MV-4-11 (cell line): ENCODE measurements around the gene MR1.

Experiments used
- DNase-seq: peaks from one replicate; lab custom pipeline; 2025; lab: John Stamatoyannopoulos, UW

MR1 gene

DNA sequence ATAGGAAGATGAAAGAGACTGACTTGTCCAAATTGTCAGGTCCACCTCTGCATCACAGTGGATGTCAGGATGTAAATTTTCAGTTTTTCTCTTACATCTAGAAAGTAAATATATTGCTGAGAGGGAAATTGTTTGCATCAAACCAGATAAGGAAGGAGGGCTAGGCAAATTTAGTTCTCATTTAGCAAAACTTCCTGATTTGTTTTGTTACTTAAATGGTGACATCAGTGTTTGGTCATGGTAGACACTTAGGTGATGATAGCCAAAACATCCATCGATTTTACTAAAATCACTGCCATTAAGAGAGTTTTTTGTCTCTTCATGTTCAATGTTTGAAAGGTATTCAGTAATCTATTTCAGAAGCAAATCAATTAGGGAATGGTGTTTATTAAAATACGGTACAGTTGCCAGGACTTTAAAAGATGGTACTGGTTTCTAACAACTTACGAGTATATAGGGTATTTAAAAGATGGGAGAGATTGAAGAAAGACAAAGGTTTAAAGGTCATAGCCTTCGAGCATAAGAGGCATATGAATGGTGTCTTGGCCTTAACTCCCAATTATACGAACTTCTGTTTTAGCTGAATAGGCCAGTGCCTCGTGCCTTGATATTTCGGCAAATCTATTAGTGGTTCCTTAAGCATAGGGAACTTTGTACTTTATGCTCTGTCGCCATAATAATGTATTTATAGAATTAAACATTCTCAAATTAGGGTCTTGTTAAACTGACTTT is 57.7 kb downstream of the MR1 start:
- DNase-seq = no peak

DNA sequence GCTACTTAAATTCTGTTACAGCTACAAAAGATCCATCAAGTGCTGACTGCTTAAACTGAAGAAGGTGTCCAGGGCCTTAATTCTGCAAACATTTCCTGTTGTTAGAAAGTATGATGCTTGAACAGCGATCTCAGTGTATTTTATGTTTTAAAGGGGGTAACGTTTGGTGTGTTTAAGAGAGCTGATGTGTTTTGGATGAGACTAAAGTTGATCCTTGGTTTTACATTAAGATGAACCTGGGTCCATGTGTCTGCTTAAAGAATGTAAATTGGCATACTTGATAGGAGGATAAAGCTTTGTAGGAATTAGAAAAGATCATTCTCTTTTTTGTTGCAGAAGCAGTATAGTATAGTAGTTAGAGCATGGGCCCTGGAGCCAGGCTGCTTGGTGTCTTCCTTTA is 58.3 kb downstream of the MR1 start:
- DNase-seq = no peak

DNA sequence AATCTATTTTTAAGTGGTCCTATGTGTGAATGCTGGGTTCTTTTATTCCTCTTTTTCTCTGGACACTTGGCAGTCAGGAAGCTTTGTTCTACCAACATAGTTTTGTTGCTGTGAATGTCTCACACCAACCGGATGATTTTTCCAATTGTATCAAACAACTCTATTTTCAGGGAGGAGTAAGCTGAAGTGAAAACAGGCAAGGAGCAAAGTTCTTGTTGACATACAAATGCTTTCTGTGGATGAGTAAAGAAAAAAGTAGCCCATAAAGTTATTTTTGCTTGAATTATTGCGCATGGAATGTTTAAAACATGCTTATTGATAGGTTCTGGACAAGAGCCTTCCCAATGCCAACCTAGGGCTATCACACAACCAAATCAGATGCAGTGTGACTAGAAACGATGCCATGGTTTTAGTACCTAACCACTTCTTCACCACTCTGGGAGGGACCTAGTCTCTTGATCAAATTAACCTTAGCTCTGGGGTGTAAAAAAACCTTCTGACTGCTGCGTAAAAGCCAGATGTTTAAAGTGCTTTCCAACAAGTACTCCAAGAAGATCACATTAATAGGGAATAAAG is 59.2 kb downstream of the MR1 start:
- DNase-seq = no peak

DNA sequence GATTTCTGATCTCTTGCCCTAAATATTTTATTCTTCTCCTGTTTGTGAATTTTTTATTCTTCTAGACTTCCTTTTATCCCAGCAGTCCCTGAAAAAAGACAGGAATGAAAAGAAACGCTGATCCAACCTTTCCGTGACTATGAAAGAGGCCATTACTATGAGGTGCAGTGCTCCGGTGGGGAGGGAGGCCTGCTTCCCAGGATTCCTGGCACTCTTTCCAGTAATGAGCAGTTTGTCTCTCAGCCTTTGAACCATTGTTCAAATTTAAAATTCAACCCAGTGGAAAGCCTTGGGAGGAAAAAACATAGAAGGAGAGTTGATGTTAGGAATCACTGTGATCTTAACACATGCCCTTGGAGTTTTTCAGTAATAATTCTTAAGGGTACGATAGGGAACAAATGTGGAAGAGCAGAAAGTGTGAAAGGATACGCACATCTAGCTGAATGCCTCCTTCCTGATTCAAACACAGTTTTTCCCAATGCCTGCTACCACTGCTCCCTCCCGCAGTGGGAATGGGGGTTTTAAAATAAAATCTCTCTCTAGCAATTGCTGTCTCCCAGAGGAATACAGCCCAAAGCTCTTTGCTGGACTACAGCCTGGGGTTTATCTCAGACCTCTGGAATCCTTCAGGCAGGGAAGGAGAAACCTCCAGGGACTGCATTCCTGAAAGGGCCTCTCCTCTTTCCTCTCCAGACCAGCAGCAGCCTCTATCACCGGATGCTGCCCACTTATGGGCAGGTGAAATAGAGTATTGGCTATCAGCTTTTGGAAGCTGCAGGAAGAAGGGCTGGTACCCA is 60.8 kb downstream of the MR1 start:
- no peak for DNase-seq

GRCh38 chr1:181095260-181095659 is 61.5 kb downstream of the MR1 start:
- no peak for DNase-seq

- DNase-seq = no peak
These were observed 62.0 kb downstream of the MR1 start for GRCh38 chr1:181095763-181096184.

- DNase-seq = no peak
These were observed 63.5 kb downstream of the MR1 start for GRCh38 chr1:181097242-181097641.

DNA sequence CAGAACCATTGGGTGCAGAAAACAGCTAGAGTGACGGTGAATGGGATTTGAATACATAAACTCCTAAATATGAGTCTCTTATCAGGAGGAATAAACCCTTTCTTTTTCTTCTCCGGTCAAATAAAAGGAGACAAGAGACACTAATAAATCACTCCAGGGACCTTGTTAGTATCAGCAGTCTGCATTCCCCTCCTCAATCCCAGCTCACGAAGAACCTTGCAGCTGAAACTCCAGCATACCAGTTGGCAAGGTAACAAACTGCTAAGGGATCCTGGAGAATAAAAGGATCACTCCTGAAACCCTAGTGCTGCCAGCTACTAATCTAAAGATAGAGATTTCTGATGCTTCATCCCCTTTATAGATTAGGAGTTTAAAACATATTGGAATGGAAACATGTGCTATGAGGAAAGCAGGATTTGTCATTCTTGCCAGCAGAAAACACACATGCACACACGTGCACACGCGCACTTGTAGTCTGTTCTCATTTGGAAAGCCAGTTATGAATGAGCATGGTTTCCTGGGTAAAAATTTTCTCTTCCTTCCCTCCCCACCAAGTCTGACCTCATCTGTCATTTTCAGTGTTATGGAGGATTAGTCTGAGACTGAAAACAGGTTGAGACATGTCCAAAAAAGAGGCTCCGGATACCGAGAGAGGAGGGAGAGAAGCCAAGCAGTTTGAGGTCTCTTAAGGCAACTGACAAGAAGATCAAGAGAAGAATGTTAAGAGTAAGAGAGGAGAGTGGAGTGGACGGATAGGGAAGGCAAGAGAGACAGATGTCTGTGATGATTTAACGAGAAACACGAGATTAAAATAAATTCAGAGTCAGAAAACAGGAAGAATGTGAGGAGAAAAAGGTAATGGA is 65.6 kb downstream of the MR1 start:
- peak; percentile 79 for DNase-seq

- no peak for DNase-seq
These were observed 66.5 kb downstream of the MR1 start for GRCh38 chr1:181100015-181100905.

DNA sequence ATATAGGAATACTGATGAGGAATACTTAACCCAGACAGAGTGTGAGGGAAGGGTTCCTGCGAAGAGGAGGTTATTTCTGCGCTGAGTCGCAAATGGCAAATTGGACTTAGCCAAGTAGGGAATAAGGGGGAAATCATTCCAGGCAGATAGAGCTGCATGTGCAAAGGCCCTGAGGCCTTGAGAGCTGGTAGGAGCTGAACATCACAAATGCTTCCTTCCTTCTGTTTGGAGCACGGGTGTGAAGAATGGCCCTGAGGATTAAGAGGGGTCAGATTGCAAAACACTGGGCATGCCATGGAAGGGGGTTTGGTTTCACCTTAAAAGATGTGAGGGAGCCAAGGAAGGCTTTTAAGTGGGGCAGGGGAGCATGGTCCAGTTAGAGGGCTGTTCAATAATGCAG is 67.2 kb downstream of the MR1 start:
- no peak for DNase-seq

DNA sequence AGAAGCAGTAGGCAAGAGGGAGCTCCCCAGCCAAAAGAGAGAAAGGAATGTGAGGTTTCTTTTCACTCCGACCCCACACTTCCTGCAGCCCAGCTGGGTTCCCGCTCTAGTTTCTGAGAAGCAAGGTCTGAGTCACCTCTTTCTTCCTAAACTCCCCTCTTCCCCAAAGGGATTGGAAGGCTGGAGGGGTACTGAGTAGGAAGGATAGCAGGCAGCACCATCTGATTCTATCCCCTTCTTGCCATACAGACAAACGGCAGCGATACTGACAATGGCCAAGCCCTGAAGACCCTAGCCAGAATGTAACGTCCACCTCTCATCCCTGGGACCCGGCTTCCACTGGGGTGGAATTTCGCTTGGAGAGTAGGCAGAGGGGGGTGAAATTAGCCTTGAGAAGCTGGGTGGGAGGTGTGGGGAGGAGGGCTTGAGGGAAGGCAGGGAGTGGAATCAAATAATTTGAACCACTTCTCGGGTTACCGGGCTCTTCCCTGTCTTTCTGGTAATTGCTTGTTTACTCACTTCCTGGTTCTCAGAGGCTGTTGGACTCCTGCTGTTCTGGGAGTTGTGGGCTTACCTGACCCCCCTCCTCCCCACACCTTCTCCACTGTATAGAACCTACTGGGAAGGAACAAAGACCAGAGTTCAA is 67.9 kb downstream of the MR1 start:
- DNase-seq = peak; percentile 38

DNA sequence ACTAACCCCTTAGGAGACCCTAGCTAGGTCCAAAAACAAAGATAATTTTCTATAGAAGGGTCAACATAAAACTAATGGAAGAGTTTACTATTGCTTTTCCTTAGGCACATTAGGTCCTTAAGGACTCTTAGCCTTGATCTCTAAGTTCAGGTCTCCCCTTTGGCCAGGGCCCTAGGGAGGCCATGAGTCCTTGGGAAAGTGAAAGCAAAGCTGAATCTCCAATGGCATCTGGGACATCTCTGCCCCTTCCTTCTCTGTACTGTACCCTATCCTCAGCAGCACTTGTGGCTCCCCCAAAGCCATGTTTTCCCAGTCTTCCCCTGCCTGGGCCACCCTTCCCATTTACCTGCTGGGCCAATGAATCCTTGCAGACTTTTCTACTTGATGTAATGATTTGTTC is 69.1 kb downstream of the MR1 start:
- no peak for DNase-seq

DNA sequence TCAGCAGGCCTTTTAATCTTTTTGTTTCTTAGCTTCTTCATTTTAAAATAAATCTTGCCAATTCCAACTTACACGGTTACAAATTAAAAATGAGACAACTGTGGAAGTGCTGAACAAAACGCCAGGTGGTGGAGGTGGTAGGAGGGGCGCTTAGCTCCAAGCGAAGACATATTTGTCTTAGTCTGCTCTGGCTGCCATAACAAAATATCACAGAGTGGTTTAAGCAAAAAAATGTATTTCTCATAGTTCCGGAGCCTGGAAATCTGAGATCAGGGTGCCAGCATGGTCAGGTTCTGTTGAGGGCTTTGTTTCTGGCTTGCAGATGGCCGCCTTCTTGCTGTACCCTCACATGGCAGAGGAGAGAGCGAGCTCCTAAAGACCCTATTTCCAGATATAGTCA is 69.6 kb downstream of the MR1 start:
- DNase-seq = no peak

GRCh38 chr1:181104042-181104789 is 70.4 kb downstream of the MR1 start:
- peak; percentile 34 for DNase-seq

DNA sequence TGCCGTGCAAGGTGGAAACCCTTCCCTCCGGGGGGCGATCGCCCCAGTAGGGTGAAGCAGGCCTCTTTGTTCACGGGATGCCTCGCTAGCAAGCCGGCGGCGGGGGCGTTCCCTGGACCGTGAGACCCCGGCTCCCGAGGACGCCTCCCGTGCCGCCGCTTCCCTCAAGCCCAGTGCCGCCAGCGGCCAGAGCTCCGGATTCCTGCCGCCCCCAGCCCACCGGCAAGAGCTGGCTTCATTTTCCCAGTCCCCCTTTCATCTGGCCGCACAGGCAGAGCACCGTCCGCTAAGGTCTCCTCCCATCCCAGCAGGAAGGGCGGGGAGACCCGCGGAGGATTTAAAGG is 71.0 kb downstream of the MR1 start:
- no peak for DNase-seq

- peak; percentile 76 for DNase-seq
These were observed 71.6 kb downstream of the MR1 start for GRCh38 chr1:181105134-181106021.

GRCh38 chr1:181106022-181106312 is 72.2 kb downstream of the MR1 start:
- DNase-seq = no peak

- DNase-seq = no peak
These were observed 72.7 kb downstream of the MR1 start for GRCh38 chr1:181106479-181106878.

- no peak for DNase-seq
These were observed 73.9 kb downstream of the MR1 start for GRCh38 chr1:181107711-181108110.
